ENCODE data around the gene PRPF4.

PRPF4 gene

GRCh38 chr9:113307396-113307975, 32.0 kb downstream of the PRPF4 start:
- no peaks in the 10 kb centered on the region for H3K4me1 ChIP-seq (ENCODE audit: control extremely low read depth in 1 of 4, control insufficient read depth in 4 of 4, insufficient read depth in 4 of 4, low read length in 3 of 4)
- H3K27me3 ChIP-seq (replicated peaks in 2 of 5; ENCODE audit: control insufficient read depth in 4 of 5, insufficient read depth in 5 of 5, low read length in 4 of 5) = no peaks in the 10 kb centered on the region
- H3K9me3 ChIP-seq (ENCODE audit: control extremely low read depth in 1 of 5, control insufficient read depth in 4 of 5, insufficient read depth in 2 of 5, low read depth in 1 of 5, low read length in 4 of 5) = no peaks in the 10 kb centered on the region
- ChIA-PET CTCF (interaction anchor here (0.7 to 1.5 kb wide), 3 partner anchors 11 to 281 kb away, joined by 3 to 4 read pairs (median 3); no protein-coding TSS in a partner anchor), POLR2A (no interaction called here)
- DNase-seq = no peak
- H3K36me3 ChIP-seq (ENCODE audit: control insufficient read depth in 4 of 4, insufficient read depth in 4 of 4, low read length in 3 of 4) = no peaks in the 10 kb centered on the region
- no peak overlapping the region for H3K4me3 ChIP-seq (ENCODE audit: control insufficient read depth in 1 of 7, extremely low read depth in 1 of 7, insufficient read depth in 4 of 7, low read depth in 2 of 7, low read length in 6 of 7)
- H3K27ac ChIP-seq (ENCODE audit: insufficient read depth in 1 of 2, low read depth in 1 of 2, low read length in 2 of 2, poor library complexity in 1 of 2, severe bottlenecking in 2 of 2) = no peak overlapping the region
- WGBS (ENCODE audit: insufficient coverage) = 90% methylated on average over 8 of the region's 8 CpGs

DNA sequence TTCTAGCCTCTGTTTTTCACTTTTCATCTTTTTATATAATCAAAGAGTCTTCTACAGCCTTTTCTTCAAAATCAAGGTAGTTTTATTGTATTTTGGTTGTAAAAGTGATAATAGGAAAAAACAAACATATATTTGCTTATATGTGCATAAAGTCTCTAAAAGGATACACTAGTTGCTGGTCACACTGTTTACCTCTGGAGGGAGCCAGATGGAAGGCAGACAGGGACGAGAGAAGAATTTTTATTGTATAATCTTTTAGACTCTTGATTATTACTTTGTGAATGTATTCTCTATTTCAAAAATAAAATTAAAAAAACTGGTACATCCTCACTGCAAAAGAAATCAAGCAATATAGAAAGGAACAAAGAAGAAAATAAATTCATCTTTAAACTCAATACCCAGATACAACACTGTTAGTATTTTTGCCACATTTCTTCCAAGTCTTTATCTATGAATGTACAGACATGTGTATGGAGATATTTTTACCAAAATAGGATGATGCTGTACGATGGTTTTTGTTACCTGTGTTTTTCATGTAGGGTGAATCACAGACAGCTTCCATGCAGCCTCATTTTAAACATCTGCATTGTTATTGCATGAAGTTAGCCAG, 33.9 kb downstream of the PRPF4 start:
- no CpG with 5 or more reads among the region's 2 CpGs for WGBS (ENCODE audit: insufficient coverage)
- POLR2A ChIA-PET = no interaction called here

GRCh38 chr9:113310538-113310937, 35.1 kb downstream of the PRPF4 start:
- CTCF ChIA-PET = interaction anchor here (1.0 to 2.7 kb wide), 15 partner anchors 8 to 348 kb away, joined by 3 to 14 read pairs (median 4); partner anchors contain the start of gene ALAD
- POLR2A ChIA-PET = interaction anchor here (0.6 kb wide), 1 partner anchor 12 kb away, joined by 5 read pairs; no protein-coding TSS in a partner anchor

More for the DNA sequence above, 33.9 kb downstream of the PRPF4 start:
- H3K9me3 ChIP-seq (ENCODE audit: control extremely low read depth in 1 of 5, control insufficient read depth in 4 of 5, insufficient read depth in 2 of 5, low read depth in 1 of 5, low read length in 4 of 5) = no peaks in the 10 kb centered on the region
- H3K4me3 ChIP-seq (ENCODE audit: control insufficient read depth in 1 of 7, extremely low read depth in 1 of 7, insufficient read depth in 4 of 7, low read depth in 2 of 7, low read length in 6 of 7) = no peak overlapping the region
- no peak overlapping the region for H3K27ac ChIP-seq (ENCODE audit: insufficient read depth in 1 of 2, low read depth in 1 of 2, low read length in 2 of 2, poor library complexity in 1 of 2, severe bottlenecking in 2 of 2)
- no peaks in the 10 kb centered on the region for H3K36me3 ChIP-seq (ENCODE audit: control insufficient read depth in 4 of 4, insufficient read depth in 4 of 4, low read length in 3 of 4)
- CTCF ChIA-PET = interaction anchor here (0.6 to 2.5 kb wide), 19 partner anchors 9 to 282 kb away, joined by 3 to 12 read pairs (median 4); partner anchors contain the start of genes CDC26, PRPF4 and WDR31
- no peaks in the 10 kb centered on the region for H3K27me3 ChIP-seq (replicated peaks in 2 of 5; ENCODE audit: control insufficient read depth in 4 of 5, insufficient read depth in 5 of 5, low read length in 4 of 5)
- H3K4me1 ChIP-seq (ENCODE audit: control extremely low read depth in 1 of 4, control insufficient read depth in 4 of 4, insufficient read depth in 4 of 4, low read length in 3 of 4) = no peaks in the 10 kb centered on the region
- DNase-seq = peak; percentile 50 to 72 (median 68)

DNA sequence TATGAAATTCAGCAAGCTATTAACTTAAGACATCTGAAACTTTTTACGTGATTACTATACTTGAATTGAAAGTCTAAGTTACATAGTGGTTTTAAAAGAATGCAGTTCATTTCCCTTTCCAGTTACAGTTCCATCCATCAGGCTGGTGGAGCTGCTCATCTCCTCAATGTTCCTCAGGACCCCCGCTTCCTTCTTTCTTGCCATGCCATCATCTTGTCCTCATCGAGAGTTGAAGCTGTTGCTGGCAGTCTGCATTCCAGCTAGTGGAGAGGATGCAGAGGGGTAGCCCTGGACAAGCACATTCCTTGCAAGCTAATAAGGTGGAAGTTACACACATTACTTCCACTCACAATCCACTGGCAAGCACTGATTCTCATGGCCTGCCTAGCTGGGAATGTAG, 36.5 kb downstream of the PRPF4 start:
- WGBS (ENCODE audit: insufficient coverage) = 83% methylated on average over 1 of the region's 3 CpGs
- Histone ChIP-seq H3K9me3 (ENCODE audit: control extremely low read depth in 1 of 5, control insufficient read depth in 4 of 5, insufficient read depth in 2 of 5, low read depth in 1 of 5, low read length in 4 of 5) (no peaks in the 10 kb centered on the region), H3K4me3 (ENCODE audit: control insufficient read depth in 1 of 7, extremely low read depth in 1 of 7, insufficient read depth in 4 of 7, low read depth in 2 of 7, low read length in 6 of 7) (no peak overlapping the region), H3K27me3 (replicated peaks in 2 of 5; ENCODE audit: control insufficient read depth in 4 of 5, insufficient read depth in 5 of 5, low read length in 4 of 5) (no peaks in the 10 kb centered on the region), H3K27ac (ENCODE audit: insufficient read depth in 1 of 2, low read depth in 1 of 2, low read length in 2 of 2, poor library complexity in 1 of 2, severe bottlenecking in 2 of 2) (no peak overlapping the region), H3K36me3 (ENCODE audit: control insufficient read depth in 4 of 4, insufficient read depth in 4 of 4, low read length in 3 of 4) (peaks cover 0 to 6% (median 4%) of the 10 kb centered on the region in 4 experiments), H3K4me1 (ENCODE audit: control extremely low read depth in 1 of 4, control insufficient read depth in 4 of 4, insufficient read depth in 4 of 4, low read length in 3 of 4) (no peaks in the 10 kb centered on the region)
- DNase-seq = no peak
- CTCF ChIA-PET = interaction anchor here (0.6 to 2.7 kb wide), 14 partner anchors 8 to 1101 kb away, joined by 3 to 14 read pairs (median 3); partner anchors contain the start of gene ALAD
- POLR2A ChIA-PET = no interaction called here

More at GRCh38 chr9:113310538-113310937, 35.1 kb downstream of the PRPF4 start:
- Histone ChIP-seq H3K36me3 (ENCODE audit: control insufficient read depth in 4 of 4, insufficient read depth in 4 of 4, low read length in 3 of 4) (no peaks in the 10 kb centered on the region), H3K27me3 (replicated peaks in 2 of 5; ENCODE audit: control insufficient read depth in 4 of 5, insufficient read depth in 5 of 5, low read length in 4 of 5) (no peaks in the 10 kb centered on the region), H3K9me3 (ENCODE audit: control extremely low read depth in 1 of 5, control insufficient read depth in 4 of 5, insufficient read depth in 2 of 5, low read depth in 1 of 5, low read length in 4 of 5) (no peaks in the 10 kb centered on the region), H3K4me3 (ENCODE audit: control insufficient read depth in 1 of 7, extremely low read depth in 1 of 7, insufficient read depth in 4 of 7, low read depth in 2 of 7, low read length in 6 of 7) (no peak overlapping the region), H3K27ac (ENCODE audit: insufficient read depth in 1 of 2, low read depth in 1 of 2, low read length in 2 of 2, poor library complexity in 1 of 2, severe bottlenecking in 2 of 2) (no peak overlapping the region), H3K4me1 (ENCODE audit: control extremely low read depth in 1 of 4, control insufficient read depth in 4 of 4, insufficient read depth in 4 of 4, low read length in 3 of 4) (no peaks in the 10 kb centered on the region)
- WGBS (ENCODE audit: insufficient coverage) = no CpG with 5 or more reads among the region's 3 CpGs
- no peak for DNase-seq

- H3K9me3 ChIP-seq (ENCODE audit: control extremely low read depth in 1 of 5, control insufficient read depth in 4 of 5, insufficient read depth in 2 of 5, low read depth in 1 of 5, low read length in 4 of 5) = no peaks in the 10 kb centered on the region
- ChIA-PET POLR2A (no interaction called here), CTCF (interaction anchor here (1.2 kb wide), 1 partner anchor 87 kb away, joined by 3 read pairs; no protein-coding TSS in a partner anchor)
- no peak overlapping the region for H3K27ac ChIP-seq (ENCODE audit: insufficient read depth in 1 of 2, low read depth in 1 of 2, low read length in 2 of 2, poor library complexity in 1 of 2, severe bottlenecking in 2 of 2)
- WGBS (ENCODE audit: insufficient coverage) = 98% methylated on average over 5 of the region's 5 CpGs
- DNase-seq = no peak
- H3K4me3 ChIP-seq (ENCODE audit: control insufficient read depth in 1 of 7, extremely low read depth in 1 of 7, insufficient read depth in 4 of 7, low read depth in 2 of 7, low read length in 6 of 7) = no peak overlapping the region
- H3K27me3 ChIP-seq (replicated peaks in 2 of 5; ENCODE audit: control insufficient read depth in 4 of 5, insufficient read depth in 5 of 5, low read length in 4 of 5) = no peaks in the 10 kb centered on the region
- peaks cover under 1 to 13% (median 6%) of the 10 kb centered on the region in 4 experiments for H3K36me3 ChIP-seq (ENCODE audit: control insufficient read depth in 4 of 4, insufficient read depth in 4 of 4, low read length in 3 of 4)
- H3K4me1 ChIP-seq (ENCODE audit: control extremely low read depth in 1 of 4, control insufficient read depth in 4 of 4, insufficient read depth in 4 of 4, low read length in 3 of 4) = no peaks in the 10 kb centered on the region
These were observed 37.8 kb downstream of the PRPF4 start for GRCh38 chr9:113313261-113313660.

DNA sequence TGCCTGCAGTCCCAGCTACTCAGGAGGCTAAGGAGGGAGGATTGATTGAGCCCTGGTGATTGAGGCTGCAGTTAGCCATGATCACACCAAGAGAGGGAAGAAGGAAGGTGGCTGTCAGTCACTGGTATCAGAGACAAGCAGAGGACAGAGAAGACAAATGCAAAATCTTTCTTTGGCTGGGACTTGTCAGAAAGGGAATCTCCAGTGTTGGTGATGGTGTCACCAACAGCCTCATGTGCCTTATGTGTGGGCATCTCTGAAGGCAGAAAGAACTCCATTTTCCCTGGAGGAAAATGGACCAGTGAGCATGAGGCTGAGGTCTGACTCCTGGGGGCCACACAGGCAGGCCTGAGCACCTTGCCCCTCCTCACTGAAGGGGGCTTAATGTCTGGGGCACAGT, 39.8 kb downstream of the PRPF4 start:
- no peak for DNase-seq
- no peak overlapping the region for H3K27ac ChIP-seq (ENCODE audit: insufficient read depth in 1 of 2, low read depth in 1 of 2, low read length in 2 of 2, poor library complexity in 1 of 2, severe bottlenecking in 2 of 2)
- H3K9me3 ChIP-seq (ENCODE audit: control extremely low read depth in 1 of 5, control insufficient read depth in 4 of 5, insufficient read depth in 2 of 5, low read depth in 1 of 5, low read length in 4 of 5) = no peaks in the 10 kb centered on the region
- CTCF ChIA-PET = interaction anchor here (1.3 to 1.6 kb wide), 2 partner anchors 35 to 164 kb away, joined by 3 read pairs; partner anchors contain the start of gene SLC31A2
- H3K36me3 ChIP-seq (ENCODE audit: control insufficient read depth in 4 of 4, insufficient read depth in 4 of 4, low read length in 3 of 4) = peaks cover 5 to 29% (median 10%) of the 10 kb centered on the region in 4 experiments
- no peaks in the 10 kb centered on the region for H3K27me3 ChIP-seq (replicated peaks in 2 of 5; ENCODE audit: control insufficient read depth in 4 of 5, insufficient read depth in 5 of 5, low read length in 4 of 5)
- no peaks in the 10 kb centered on the region for H3K4me1 ChIP-seq (ENCODE audit: control extremely low read depth in 1 of 4, control insufficient read depth in 4 of 4, insufficient read depth in 4 of 4, low read length in 3 of 4)
- POLR2A ChIA-PET = interaction anchor here (0.7 kb wide), 1 partner anchor 13 kb away, joined by 3 read pairs; no protein-coding TSS in a partner anchor
- H3K4me3 ChIP-seq (ENCODE audit: control insufficient read depth in 1 of 7, extremely low read depth in 1 of 7, insufficient read depth in 4 of 7, low read depth in 2 of 7, low read length in 6 of 7) = no peak overlapping the region

DNA sequence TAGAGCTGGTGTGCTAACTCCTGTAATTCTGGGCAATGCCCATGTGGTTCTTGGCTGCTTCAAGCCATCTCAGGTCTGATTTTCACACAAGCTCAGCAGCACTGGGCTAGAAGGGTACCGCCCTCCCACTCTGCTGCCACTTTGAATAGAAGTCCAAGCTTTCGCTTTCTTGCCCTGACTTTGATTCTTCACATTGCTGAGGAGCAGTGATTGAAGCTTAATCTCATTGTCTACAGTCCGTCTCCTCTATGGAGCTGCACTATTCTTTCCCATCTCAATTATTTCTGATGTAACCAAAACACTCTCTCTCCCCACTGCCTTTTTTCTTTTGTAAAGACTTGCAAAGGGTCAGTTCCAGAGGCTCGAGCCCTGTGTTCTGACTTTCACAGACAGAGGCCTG, 40.6 kb downstream of the PRPF4 start:
- Histone ChIP-seq H3K4me1 (ENCODE audit: control extremely low read depth in 1 of 4, control insufficient read depth in 4 of 4, insufficient read depth in 4 of 4, low read length in 3 of 4) (no peaks in the 10 kb centered on the region), H3K4me3 (ENCODE audit: control insufficient read depth in 1 of 7, extremely low read depth in 1 of 7, insufficient read depth in 4 of 7, low read depth in 2 of 7, low read length in 6 of 7) (no peak overlapping the region), H3K27me3 (replicated peaks in 2 of 5; ENCODE audit: control insufficient read depth in 4 of 5, insufficient read depth in 5 of 5, low read length in 4 of 5) (no peaks in the 10 kb centered on the region), H3K36me3 (ENCODE audit: control insufficient read depth in 4 of 4, insufficient read depth in 4 of 4, low read length in 3 of 4) (peaks cover 5 to 35% (median 10%) of the 10 kb centered on the region in 4 experiments), H3K27ac (ENCODE audit: insufficient read depth in 1 of 2, low read depth in 1 of 2, low read length in 2 of 2, poor library complexity in 1 of 2, severe bottlenecking in 2 of 2) (no peak overlapping the region), H3K9me3 (ENCODE audit: control extremely low read depth in 1 of 5, control insufficient read depth in 4 of 5, insufficient read depth in 2 of 5, low read depth in 1 of 5, low read length in 4 of 5) (no peaks in the 10 kb centered on the region)
- ChIA-PET CTCF (interaction anchor here (0.7 to 1.3 kb wide), 3 partner anchors 93 to 224 kb away, joined by 3 to 4 read pairs (median 3); partner anchors contain the start of gene SLC31A2), POLR2A (interaction anchor here (0.7 kb wide), 1 partner anchor 12 kb away, joined by 3 read pairs; no protein-coding TSS in a partner anchor)
- WGBS (ENCODE audit: insufficient coverage) = 100% methylated on average over 3 of the region's 4 CpGs
- DNase-seq = no peak

Data from common myeloid progenitor, CD34-positive (primary cell).